ENCODE data around the gene NEK10.

DNA sequence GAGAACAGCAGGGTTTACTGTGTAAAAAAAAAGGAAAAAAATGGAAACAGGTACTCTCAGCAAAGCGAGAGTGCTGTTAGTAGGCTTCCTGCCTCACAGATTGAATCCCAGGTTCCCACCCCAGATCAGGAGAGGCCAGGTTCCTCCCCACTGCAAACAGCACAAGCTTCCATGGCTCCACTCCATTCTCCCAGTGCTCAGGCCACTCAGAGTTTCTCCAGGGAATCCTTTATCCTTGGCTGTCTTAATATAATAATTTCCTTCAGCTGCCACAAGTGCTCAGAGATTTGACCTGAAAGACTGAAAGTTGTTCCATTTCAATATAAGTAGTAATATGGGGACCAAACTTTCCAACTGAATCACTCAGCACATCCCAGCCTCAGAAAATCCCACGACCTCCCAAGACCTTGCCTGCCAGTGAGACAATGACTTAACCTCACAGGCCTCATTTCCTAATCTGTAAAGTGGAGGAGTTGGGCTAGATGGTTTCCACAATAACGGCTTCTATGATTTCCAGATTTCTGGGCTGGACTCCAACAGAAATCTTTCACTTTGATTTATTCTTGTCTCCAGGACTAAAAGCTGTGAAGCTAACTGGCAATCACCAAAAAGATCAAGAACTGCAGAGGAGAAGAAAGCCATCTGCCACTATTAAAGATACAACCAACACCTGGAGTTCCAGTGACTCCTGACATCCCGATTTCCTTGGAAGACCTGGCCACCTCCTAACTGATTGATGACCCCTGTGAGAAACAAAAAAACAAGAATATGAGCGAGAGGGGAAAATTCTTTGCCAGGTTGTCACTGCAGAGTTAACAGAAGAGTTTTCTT lies 289.5 kb downstream of the NEK10 start:
- TF ChIP-seq CTCF (conservative IDR thresholded peaks at IDR 0.05; ENCODE audit: low read depth, low read length) = no peak
- TF ChIP-seq POLR2A (IDR thresholded peaks at IDR 0.05; ENCODE audit: low read depth, low read length) = no peak
- TF ChIP-seq RAD21 (IDR thresholded peaks at IDR 0.05; ENCODE audit: low read length) = no peak
- TF ChIP-seq SMC3 (IDR thresholded peaks at IDR 0.05; ENCODE audit: low read depth, low read length) = no peak
- TF ChIP-seq, protein P1, sequence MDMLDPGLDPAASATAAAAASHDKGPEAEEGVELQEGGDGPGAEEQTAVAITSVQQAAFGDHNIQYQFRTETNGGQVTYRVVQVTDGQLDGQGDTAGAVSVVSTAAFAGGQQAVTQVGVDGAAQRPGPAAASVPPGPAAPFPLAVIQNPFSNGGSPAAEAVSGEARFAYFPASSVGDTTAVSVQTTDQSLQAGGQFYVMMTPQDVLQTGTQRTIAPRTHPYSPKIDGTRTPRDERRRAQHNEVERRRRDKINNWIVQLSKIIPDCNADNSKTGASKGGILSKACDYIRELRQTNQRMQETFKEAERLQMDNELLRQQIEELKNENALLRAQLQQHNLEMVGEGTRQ (IDR thresholded peaks at IDR 0.05; ENCODE audit: low read depth, low read length) = no peak
- TF ChIP-seq RFX5 (IDR thresholded peaks at IDR 0.05; ENCODE audit: low read depth, low read length) = no peak
- no peak for TF ChIP-seq CEBPB (IDR thresholded peaks at IDR 0.05; ENCODE audit: low read depth, low read length)
- no peak for TF ChIP-seq MAFK (IDR thresholded peaks at IDR 0.05; ENCODE audit: low read depth, low read length)
- no peak for TF ChIP-seq CHD1 (IDR thresholded peaks at IDR 0.05; ENCODE audit: low read depth, low read length)
- no peak for TF ChIP-seq MXI1 (IDR thresholded peaks at IDR 0.05; ENCODE audit: borderline replicate concordance, low read depth, low read length)
- no peak for TF ChIP-seq NFE2L2 (IDR thresholded peaks at IDR 0.05; ENCODE audit: low read depth, low read length)
- no peak for TF ChIP-seq MAZ (IDR thresholded peaks at IDR 0.05; ENCODE audit: borderline replicate concordance, low read depth, low read length)
- no peak for TF ChIP-seq BHLHE40 (IDR thresholded peaks at IDR 0.05; ENCODE audit: low read depth, low read length)
